ENCODE results near the gene PTPN3.

- no peak for TF ChIP-seq CTCF (IDR thresholded peaks at IDR 0.05)
- TF ChIP-seq POLR2AphosphoS5 (IDR thresholded peaks at IDR 0.05) = peak; percentile 57
- TF ChIP-seq POLR2A (IDR thresholded peaks at IDR 0.05) = no peak
Observed at GRCh38 chr9:109538346-109538745, 40.2 kb upstream of the PTPN3 start.
